Hepatocyte (in vitro differentiated cells): ENCODE results near the gene TOP3A.

ENCODE experiments used
- CTCF ChIP-seq: fragments of 200-600 bp; sonication (generic); IDR thresholded peaks from 2 replicates; pipeline ENCODE4 v1.5.1; 2016; ENCODE audit warnings: antibody characterized with exemption, mild to moderate bottlenecking; ENCODE audit not compliant: poor library complexity
- EZH2 ChIP-seq: fragments of 200-600 bp; sonication (generic); IDR thresholded peaks from 2 replicates; pipeline ENCODE4 v1.6.1; 2016; ENCODE audit warnings: antibody characterized with exemption, mild to moderate bottlenecking, borderline replicate concordance

- peak; percentile 74 for TF ChIP-seq CTCF
- no peak for TF ChIP-seq EZH2
Measured at GRCh38 chr17:18248300-18248731, 66.5 kb downstream of the TOP3A start.
